MCF 10A (cell line): ENCODE results near the gene PPM1F. TPM values are rescaled to one million over a fixed set of nuclear protein-coding genes. Genes with fewer than 3 reads are reported as not detected.
A peak's percentile ranks its signal among the peaks of the same experiment; 100 is the strongest.

Experiments
- Bru-seq: library from RNA; stranded (reverse); fragments of 400-500 nt; gene quantifications from one replicate; lab custom pipeline; 2021; lab: Mats Ljungman, UMichigan
- BruChase-seq, 2 experiments: library from RNA; stranded (reverse); fragments of 400-500 nt; gene quantifications; one replicate each; lab custom pipeline; 2021; lab: Mats Ljungman, UMichigan
- BruUV-seq: library from RNA; stranded (reverse); fragments of 400-500 nt; replicated peaks from 2 replicates; lab custom pipeline; 2021; lab: Mats Ljungman, UMichigan
- CTCF ChIA-PET: fragments of 300-600 bp; sonication (Branson Sonifier 250); formaldehyde crosslinking; extraction: SDS; loops from one replicate; lab custom pipeline; 2021; ENCODE audit warnings: antibody characterized with exemption, inconsistent platforms; lab: Yijun Ruan, JAX
- POLR2A ChIA-PET: fragments of 300-600, 350-650 bp; sonication (Branson Sonifier 250); formaldehyde crosslinking; extraction: SDS; loops from one replicate; lab custom pipeline; 2020; ENCODE audit warnings: antibody characterized with exemption, inconsistent platforms; lab: Yijun Ruan, JAX
- DNase-seq: peaks from one replicate; pipeline ENCODE4 v3.0.0-alpha.2; 2018; ENCODE audit not compliant: unreplicated experiment
- H3K27ac Mint-ChIP-seq: one replicate; pipeline ENCODE4 v1.8.0; 2022; ENCODE audit warnings: mild to moderate bottlenecking, low read depth, mixed read lengths; ENCODE audit not compliant: unreplicated experiment
- H3K27me3 Mint-ChIP-seq: one replicate; pipeline ENCODE4 v1.8.0; 2022; ENCODE audit warnings: mixed read lengths; ENCODE audit not compliant: insufficient read depth, unreplicated experiment
- H3K36me3 Mint-ChIP-seq: one replicate; pipeline ENCODE4 v1.8.0; 2022; ENCODE audit warnings: mild to moderate bottlenecking, moderate library complexity, mixed read lengths; ENCODE audit not compliant: insufficient read depth, unreplicated experiment
- H3K4me1 Mint-ChIP-seq: one replicate; pipeline ENCODE4 v1.8.0; 2022; ENCODE audit warnings: mixed read lengths; ENCODE audit not compliant: insufficient read depth, unreplicated experiment
- H3K4me3 Mint-ChIP-seq: one replicate; pipeline ENCODE4 v1.8.0; 2022; ENCODE audit warnings: mild to moderate bottlenecking, moderate library complexity, mixed read lengths; ENCODE audit not compliant: unreplicated experiment
- H3K9me3 Mint-ChIP-seq: one replicate; pipeline ENCODE4 v1.8.0; 2022; ENCODE audit warnings: mixed read lengths; ENCODE audit not compliant: unreplicated experiment
- intact Hi-C: fragments of 100-400 bp; cut with micrococcal nuclease; formaldehyde crosslinking; loops from 2 replicates; pipeline ENCODE4 v1.14.1; 2022
- long read RNA-seq: library from polyadenylated mRNA; stranded (forward); transcript quantifications from one replicate; pipeline ENCODE4 v2.0.0, GENCODE V29; 2022
- total RNA-seq: library from RNA; stranded (reverse); gene quantifications from 2 replicates; pipeline ENCODE4 v1.2.3, GENCODE V29; 2022
- TF ChIP-seq, protein P1 (sequence below): fragments of 200-600 bp; IDR thresholded peaks from one replicate; pipeline ENCODE4 v1.8.0; 2022; ENCODE audit warnings: antibody characterized with exemption, mild to moderate bottlenecking; ENCODE audit not compliant: unreplicated experiment

PPM1F gene, protein sequence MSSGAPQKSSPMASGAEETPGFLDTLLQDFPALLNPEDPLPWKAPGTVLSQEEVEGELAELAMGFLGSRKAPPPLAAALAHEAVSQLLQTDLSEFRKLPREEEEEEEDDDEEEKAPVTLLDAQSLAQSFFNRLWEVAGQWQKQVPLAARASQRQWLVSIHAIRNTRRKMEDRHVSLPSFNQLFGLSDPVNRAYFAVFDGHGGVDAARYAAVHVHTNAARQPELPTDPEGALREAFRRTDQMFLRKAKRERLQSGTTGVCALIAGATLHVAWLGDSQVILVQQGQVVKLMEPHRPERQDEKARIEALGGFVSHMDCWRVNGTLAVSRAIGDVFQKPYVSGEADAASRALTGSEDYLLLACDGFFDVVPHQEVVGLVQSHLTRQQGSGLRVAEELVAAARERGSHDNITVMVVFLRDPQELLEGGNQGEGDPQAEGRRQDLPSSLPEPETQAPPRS
- 32.2 and 32.6 TPM in 2 replicates for total RNA-seq
- Bru-seq, nascent RNA: percentile 51 among the genes with signal in this experiment
- percentile 68 among the genes with signal in this experiment for BruChase-seq, experiment 1, labeled RNA remaining after a 6-hour chase
- percentile 56 among the genes with signal in this experiment for BruChase-seq, experiment 2, labeled RNA remaining after a 2-hour chase
- long read RNA-seq, full-length matches to known transcripts: 72 of 93 reads
- long read RNA-seq, partial matches to known transcripts: 5 of 93 reads
- long read RNA-seq, other reads (novel, unspliced or antisense): 16 of 93 reads

DNA sequence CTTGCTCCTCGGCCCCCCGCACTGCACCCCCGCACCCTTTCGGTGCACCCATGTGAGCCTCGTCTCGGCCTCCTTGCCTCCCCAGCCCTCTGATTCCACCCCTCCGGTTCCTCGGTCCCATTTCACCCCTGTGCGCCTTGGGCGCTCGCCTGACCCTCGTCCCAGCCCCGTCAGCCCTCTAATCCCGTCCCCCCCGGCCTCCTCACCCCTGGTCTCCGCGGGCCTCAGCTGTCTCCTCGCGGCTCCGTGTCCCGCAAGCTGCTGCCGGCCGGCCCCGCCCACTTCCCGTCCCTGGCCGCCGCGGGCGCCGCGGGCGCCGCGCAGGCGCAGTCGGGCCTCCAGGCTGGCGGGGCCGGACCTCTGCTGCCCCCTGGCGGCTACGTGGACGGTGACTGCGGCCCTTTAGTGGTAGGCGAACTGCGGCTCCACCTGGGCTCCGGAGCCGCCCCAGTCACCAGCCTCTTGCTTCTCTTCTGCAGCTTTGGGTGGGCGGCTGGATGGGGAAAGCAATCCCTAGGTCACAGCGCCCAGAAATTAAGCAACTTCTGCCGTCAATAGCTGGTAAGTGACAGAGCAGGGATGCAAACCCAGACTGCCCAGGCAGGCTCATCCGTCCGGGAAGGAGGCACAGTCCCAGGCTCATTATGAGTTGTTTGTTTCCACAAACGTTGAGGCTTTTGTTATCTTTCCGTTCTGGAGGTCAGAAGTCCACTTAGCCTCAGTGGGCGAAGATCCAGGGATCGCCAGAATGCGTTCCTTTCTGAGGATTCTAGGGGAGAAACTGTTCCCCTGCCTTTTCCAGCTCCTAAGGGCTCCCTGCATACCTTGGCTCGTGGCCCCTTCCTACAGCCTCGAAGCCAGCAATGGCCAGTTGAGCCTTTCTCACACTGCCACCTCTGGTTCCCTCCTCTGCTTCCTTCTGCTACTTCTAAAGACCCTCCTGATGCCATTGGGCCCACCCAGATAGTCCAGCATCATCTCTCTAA lies at the start of gene PPM1F:
Gene PPM1F (minus strand): TSS at position 263 of the 986 bp plus-strand sequence. CDS start 6,800 bp downstream, outside the sequence.
- Mint-ChIP-seq H3K36me3 (no peaks in the 10 kb centered on the region), H3K9me3 (no peaks in the 10 kb centered on the region), H3K27ac (peak within 1 kb of the TSS; percentile 51), H3K4me1 (peaks cover 6% of the 10 kb centered on the region), H3K4me3 (peak within 1 kb of the TSS; percentile 79), H3K27me3 (no peaks in the 10 kb centered on the region)
- TF ChIP-seq, protein P1, sequence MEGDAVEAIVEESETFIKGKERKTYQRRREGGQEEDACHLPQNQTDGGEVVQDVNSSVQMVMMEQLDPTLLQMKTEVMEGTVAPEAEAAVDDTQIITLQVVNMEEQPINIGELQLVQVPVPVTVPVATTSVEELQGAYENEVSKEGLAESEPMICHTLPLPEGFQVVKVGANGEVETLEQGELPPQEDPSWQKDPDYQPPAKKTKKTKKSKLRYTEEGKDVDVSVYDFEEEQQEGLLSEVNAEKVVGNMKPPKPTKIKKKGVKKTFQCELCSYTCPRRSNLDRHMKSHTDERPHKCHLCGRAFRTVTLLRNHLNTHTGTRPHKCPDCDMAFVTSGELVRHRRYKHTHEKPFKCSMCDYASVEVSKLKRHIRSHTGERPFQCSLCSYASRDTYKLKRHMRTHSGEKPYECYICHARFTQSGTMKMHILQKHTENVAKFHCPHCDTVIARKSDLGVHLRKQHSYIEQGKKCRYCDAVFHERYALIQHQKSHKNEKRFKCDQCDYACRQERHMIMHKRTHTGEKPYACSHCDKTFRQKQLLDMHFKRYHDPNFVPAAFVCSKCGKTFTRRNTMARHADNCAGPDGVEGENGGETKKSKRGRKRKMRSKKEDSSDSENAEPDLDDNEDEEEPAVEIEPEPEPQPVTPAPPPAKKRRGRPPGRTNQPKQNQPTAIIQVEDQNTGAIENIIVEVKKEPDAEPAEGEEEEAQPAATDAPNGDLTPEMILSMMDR: peak; percentile 86
- ChIA-PET CTCF (interaction anchor here (0.5 to 3.6 kb wide), 26 partner anchors 9 to 1031 kb away, joined by 3 to 65 read pairs (median 3); partner anchors contain the start of gene PPIL2), POLR2A (interaction anchor here (0.5 to 3.8 kb wide), 9 partner anchors 9 to 1477 kb away, joined by 3 to 36 read pairs (median 3); partner anchors contain the start of gene SDF2L1)
- intact Hi-C loops: loop anchor here (1.0 kb wide), 1 partner anchor 240 kb away; no protein-coding TSS in a partner anchor
- no TSS peak for BruUV-seq
- peak; percentile 67 for DNase-seq

DNA sequence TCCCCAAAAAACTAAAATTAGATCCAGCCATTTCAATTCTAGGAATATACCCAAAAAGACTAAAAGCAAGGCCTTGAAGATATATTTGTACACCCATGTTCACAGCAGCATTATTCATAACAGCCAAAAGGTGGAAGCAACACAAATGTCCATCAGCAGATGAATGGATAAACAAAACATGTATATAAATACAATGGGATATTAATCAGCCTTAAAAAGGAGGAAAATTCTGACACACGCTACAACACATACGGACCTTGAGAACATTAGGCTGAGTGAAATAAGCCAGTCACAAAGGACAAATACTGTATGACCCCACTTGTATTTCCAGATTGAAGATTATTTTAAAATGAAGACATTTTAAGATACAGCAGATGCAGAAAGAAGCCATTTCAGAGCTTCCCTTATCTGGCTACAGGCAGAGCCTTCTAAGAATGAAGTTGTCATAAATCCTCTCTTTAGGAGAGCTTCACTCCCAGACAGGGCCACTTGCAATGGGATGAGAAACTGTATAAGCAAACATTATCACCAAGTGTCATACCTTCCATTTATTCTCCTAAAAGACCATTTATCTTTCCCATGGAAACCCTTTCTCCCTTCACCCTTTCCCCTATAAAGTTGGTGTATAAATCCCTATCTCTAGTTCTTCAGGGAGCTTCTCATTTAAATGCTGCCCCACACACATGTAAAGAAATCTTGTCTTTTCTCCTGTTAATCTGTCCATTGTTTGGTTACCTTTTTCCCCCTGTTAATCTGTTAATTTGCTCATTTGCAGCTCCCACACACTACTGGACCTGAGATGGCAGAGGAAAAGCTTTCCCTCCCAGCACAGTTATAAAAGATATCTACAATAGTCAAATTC lies 49.2 kb upstream of the PPM1F start:
- DNase-seq: no peak
- intact Hi-C loops: no loop called here
- CTCF ChIA-PET: interaction anchor here (0.9 kb wide), 1 partner anchor 30 kb away, joined by 4 read pairs; no protein-coding TSS in a partner anchor
- Mint-ChIP-seq H3K4me1 (no peaks in the 10 kb centered on the region), H3K4me3 (no peak overlapping the region), H3K27ac (no peak overlapping the region), H3K27me3 (peaks cover 54% of the 10 kb centered on the region), H3K36me3 (no peaks in the 10 kb centered on the region), H3K9me3 (no peaks in the 10 kb centered on the region)
- BruUV-seq: no TSS peak
- TF ChIP-seq, protein P1: no peak
- POLR2A ChIA-PET: interaction anchor here (1.1 to 1.6 kb wide), 2 partner anchors 11 to 19 kb away, joined by 4 read pairs; partner anchors contain the start of gene TOP3B

DNA sequence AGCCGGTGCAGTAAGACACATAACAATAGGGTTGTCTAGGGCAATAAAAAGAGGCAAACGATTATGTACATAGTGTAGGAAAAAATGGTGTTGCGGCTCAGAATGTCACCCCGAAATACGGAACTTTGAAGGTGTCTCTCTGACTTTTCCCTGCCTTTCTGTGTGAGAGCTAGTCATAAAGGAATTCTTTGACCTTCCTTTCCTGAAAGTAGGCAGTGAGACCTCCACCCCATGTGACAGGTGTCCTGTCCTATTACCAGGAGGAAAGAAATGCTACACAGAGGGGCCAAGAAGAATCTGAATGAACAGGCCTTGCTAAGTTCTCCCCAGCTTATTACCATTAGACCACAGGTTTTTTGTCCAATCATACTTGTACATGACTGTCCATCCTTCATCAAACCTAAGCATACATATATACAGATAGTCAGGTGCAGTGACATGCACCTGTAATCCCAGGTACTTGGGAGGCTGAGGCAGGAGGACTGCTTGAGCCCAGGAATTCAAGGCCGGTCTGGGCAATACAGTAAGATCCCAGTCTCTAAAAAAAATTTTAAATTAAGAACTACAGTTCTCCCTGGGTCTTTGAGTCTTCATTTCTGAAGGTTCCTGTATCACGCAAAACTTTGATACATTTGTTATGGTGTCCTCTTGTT lies 46.1 kb upstream of the PPM1F start:
- Mint-ChIP-seq H3K9me3 (no peaks in the 10 kb centered on the region), H3K36me3 (no peaks in the 10 kb centered on the region), H3K27me3 (peaks cover 54% of the 10 kb centered on the region), H3K27ac (no peak overlapping the region), H3K4me3 (no peak overlapping the region), H3K4me1 (no peaks in the 10 kb centered on the region)
- no TSS peak for BruUV-seq
- intact Hi-C loops: no loop called here
- no peak for DNase-seq
- CTCF ChIA-PET: interaction anchor here (1.4 kb wide), 1 partner anchor 27 kb away, joined by 3 read pairs; no protein-coding TSS in a partner anchor
- POLR2A ChIA-PET: no interaction called here
- TF ChIP-seq, protein P1: no peak
